Natural killer cell treated with Interleukin-12 subunit alpha and Interleukin-12 subunit beta and Interleukin-15 and Interleukin-18, amount 100 ng/mL, for 72 hours (primary cell): Measurements from ENCODE around the gene SPATC1L. TPM values are rescaled to one million over a fixed set of nuclear protein-coding genes. Genes with fewer than 3 reads are reported as not detected.
A peak's percentile ranks its signal among the peaks of the same experiment; 100 is the strongest.
"Not testable (repeated sequence)": the region's sequence is repeated elsewhere in the genome, so short reads cannot be mapped to it uniquely, and the experiment has no call there.

ENCODE experiments used
- ATAC-seq, 2 donors: fragments of 150-1000 bp; cut with Tn5 transposase in 1 of 2; sonication (Bioruptor Pico), chemical (Tn5 transposase) in 1 of 2; 2 replicates each; pipeline ENCODE4 v1.10.0; 2021
- DNase-seq: peaks from one replicate; pipeline ENCODE4 v3.0.0; 2022; ENCODE audit warnings: low spot score
- H3K27ac Mint-ChIP-seq, 2 donors: 1 replicate in 1 of 2; 2 replicates in 1 of 2; pipeline ENCODE4 v1.8.0; 2022; ENCODE audit warnings: mixed read lengths in 2 of 2, mild to moderate bottlenecking in 1 of 2, moderate library complexity in 1 of 2
- H3K27me3 Mint-ChIP-seq, 2 donors: 1 replicate in 1 of 2; 2 replicates in 1 of 2; pipeline ENCODE4 v1.8.0; 2022; ENCODE audit warnings: mixed read lengths in 2 of 2
- H3K36me3 Mint-ChIP-seq: one replicate; pipeline ENCODE4 v1.8.0; 2022; ENCODE audit warnings: mixed read lengths
- H3K4me1 Mint-ChIP-seq, 2 donors: 1 replicate in 1 of 2; 2 replicates in 1 of 2; pipeline ENCODE4 v1.8.0; 2022; ENCODE audit warnings: low read depth in 2 of 2, mixed read lengths in 2 of 2, mild to moderate bottlenecking in 1 of 2
- H3K4me3 Mint-ChIP-seq: one replicate; pipeline ENCODE4 v1.8.0; 2022; ENCODE audit warnings: mixed read lengths
- H3K9me3 Mint-ChIP-seq: 2 replicates; pipeline ENCODE4 v1.8.0; 2022; ENCODE audit warnings: mixed read lengths
- total RNA-seq, 2 donors: library from RNA; stranded (reverse); gene quantifications; one replicate each; pipeline ENCODE4 v1.2.3, GENCODE V29; 2022

The SPATC1L gene
- total RNA-seq, 2 donors from 2014 or later, result 5.0 TPM; not detected in 1

GRCh38 chr21:46210378-46211136 lies 26.3 kb upstream of the SPATC1L start:
- Mint-ChIP-seq H3K4me3 (no peak overlapping the region), H3K9me3 (no peaks in the 10 kb centered on the region), H3K27me3 (no peaks in the 10 kb centered on the region), H3K36me3 (no peaks in the 10 kb centered on the region), H3K27ac (no peak overlapping the region), H3K4me1 (no peaks in the 10 kb centered on the region)
- ATAC-seq, result no peak
- no peak for DNase-seq

- Mint-ChIP-seq H3K36me3 (no peaks in the 10 kb centered on the region), H3K4me3 (no peak overlapping the region), H3K27me3 (no peaks in the 10 kb centered on the region), H3K27ac (no peak overlapping the region), H3K9me3 (no peaks in the 10 kb centered on the region), H3K4me1 (no peaks in the 10 kb centered on the region)
- no peak for DNase-seq
- no peak for ATAC-seq
These were observed 24.8 kb upstream of the SPATC1L start for GRCh38 chr21:46208761-46209721.

- H3K4me3 Mint-ChIP-seq, result no peak overlapping the region
- no peak for ATAC-seq
- H3K27me3 Mint-ChIP-seq, result no peaks in the 10 kb centered on the region
- no peak for DNase-seq
- no peaks in the 10 kb centered on the region for H3K36me3 Mint-ChIP-seq
- H3K9me3 Mint-ChIP-seq, result no peaks in the 10 kb centered on the region
- H3K27ac Mint-ChIP-seq, result no peak overlapping the region
- H3K4me1 Mint-ChIP-seq, result no peaks in the 10 kb centered on the region
These were observed 23.8 kb upstream of the SPATC1L start for GRCh38 chr21:46207920-46208591.

GRCh38 chr21:46207006-46207919 lies 23.0 kb upstream of the SPATC1L start:
- no peak for DNase-seq
- no peak for ATAC-seq
- Mint-ChIP-seq H3K4me1 (no peaks in the 10 kb centered on the region), H3K27me3 (no peaks in the 10 kb centered on the region), H3K36me3 (no peaks in the 10 kb centered on the region), H3K4me3 (no peak overlapping the region), H3K27ac (no peak overlapping the region), H3K9me3 (no peaks in the 10 kb centered on the region)

GRCh38 chr21:46206163-46207005 lies 22.1 kb upstream of the SPATC1L start:
- no peaks in the 10 kb centered on the region for H3K36me3 Mint-ChIP-seq
- H3K9me3 Mint-ChIP-seq, result no peaks in the 10 kb centered on the region
- peak; percentile 9 to 19 for ATAC-seq
- H3K27me3 Mint-ChIP-seq, result no peaks in the 10 kb centered on the region
- DNase-seq, result no peak
- no peak overlapping the region for H3K27ac Mint-ChIP-seq
- no peak overlapping the region for H3K4me3 Mint-ChIP-seq
- H3K4me1 Mint-ChIP-seq, result no peaks in the 10 kb centered on the region

- H3K27ac Mint-ChIP-seq, result no peak overlapping the region
These were observed 21.5 kb upstream of the SPATC1L start for GRCh38 chr21:46205766-46206162.

GRCh38 chr21:46205166-46205565 lies 20.9 kb upstream of the SPATC1L start:
- Mint-ChIP-seq H3K4me3 (no peak overlapping the region), H3K36me3 (no peaks in the 10 kb centered on the region), H3K4me1 (no peaks in the 10 kb centered on the region), H3K9me3 (no peaks in the 10 kb centered on the region), H3K27me3 (no peaks in the 10 kb centered on the region), H3K27ac (no peak overlapping the region)
- DNase-seq, result no peak
- ATAC-seq, result no peak

More at GRCh38 chr21:46205766-46206162, 21.5 kb upstream of the SPATC1L start:
- DNase-seq (no peak), ATAC-seq (no peak)
- H3K36me3 Mint-ChIP-seq, result no peaks in the 10 kb centered on the region
- no peaks in the 10 kb centered on the region for H3K4me1 Mint-ChIP-seq
- no peaks in the 10 kb centered on the region for H3K9me3 Mint-ChIP-seq
- H3K4me3 Mint-ChIP-seq, result no peak overlapping the region
- H3K27me3 Mint-ChIP-seq, result no peaks in the 10 kb centered on the region

- peaks cover 6% of the 10 kb centered on the region for H3K36me3 Mint-ChIP-seq
- H3K27ac Mint-ChIP-seq, result no peak overlapping the region
- DNase-seq, result no peak
- no peaks in the 10 kb centered on the region for H3K27me3 Mint-ChIP-seq
- H3K4me3 Mint-ChIP-seq, result no peak overlapping the region
- no peaks in the 10 kb centered on the region for H3K9me3 Mint-ChIP-seq
- ATAC-seq, result no peak
- H3K4me1 Mint-ChIP-seq, result peaks cover 4 to 5% of the 10 kb centered on the region in 2 donors
These were observed 18.9 kb upstream of the SPATC1L start for GRCh38 chr21:46203203-46203600.

- peaks cover 6% of the 10 kb centered on the region for H3K36me3 Mint-ChIP-seq
- no peak for ATAC-seq
- H3K27me3 Mint-ChIP-seq, result no peaks in the 10 kb centered on the region
- DNase-seq, result no peak
- peaks cover 4 to 5% of the 10 kb centered on the region in 2 donors for H3K4me1 Mint-ChIP-seq
- no peaks in the 10 kb centered on the region for H3K9me3 Mint-ChIP-seq
- no peak overlapping the region for H3K27ac Mint-ChIP-seq
- no peak overlapping the region for H3K4me3 Mint-ChIP-seq
These were observed 18.4 kb upstream of the SPATC1L start for GRCh38 chr21:46202592-46203202.

GRCh38 chr21:46200877-46201803 lies 16.9 kb upstream of the SPATC1L start:
- not testable (repeated sequence) for H3K27ac Mint-ChIP-seq, H3K4me3 Mint-ChIP-seq, ATAC-seq, H3K9me3 Mint-ChIP-seq, DNase-seq, H3K4me1 Mint-ChIP-seq, H3K36me3 Mint-ChIP-seq, H3K27me3 Mint-ChIP-seq
